NCI-H82 (cell line): ENCODE measurements around the gene ZNF804B.

Source experiments
- DNase-seq: peaks from one replicate; lab custom pipeline; 2025; lab: John Stamatoyannopoulos, UW

Gene ZNF804B

GRCh38 chr7:89265631-89266030 is 506.1 kb downstream of the ZNF804B start:
- DNase-seq: no peak

DNA sequence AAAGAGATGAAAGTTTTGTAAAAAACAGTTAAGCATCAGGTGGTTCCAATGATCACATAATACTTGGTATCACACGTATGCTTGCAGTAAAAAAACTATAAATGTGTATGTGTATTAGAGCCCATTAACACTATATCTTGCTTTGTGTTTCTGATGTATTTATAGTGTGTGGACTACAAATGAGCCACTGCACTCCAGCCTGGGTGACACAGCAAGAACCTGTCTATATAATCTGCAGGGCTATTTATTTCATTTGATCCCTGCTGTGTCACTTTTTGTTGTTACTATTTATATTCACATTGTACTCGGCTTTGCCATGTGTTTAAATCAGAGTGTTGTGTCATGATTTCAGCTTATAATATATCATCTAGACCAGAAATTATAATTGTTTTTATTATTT is 523.8 kb downstream of the ZNF804B start:
- no peak for DNase-seq

- DNase-seq: no peak
Measured at GRCh38 chr7:89308535-89308934, 549.0 kb downstream of the ZNF804B start.

DNA sequence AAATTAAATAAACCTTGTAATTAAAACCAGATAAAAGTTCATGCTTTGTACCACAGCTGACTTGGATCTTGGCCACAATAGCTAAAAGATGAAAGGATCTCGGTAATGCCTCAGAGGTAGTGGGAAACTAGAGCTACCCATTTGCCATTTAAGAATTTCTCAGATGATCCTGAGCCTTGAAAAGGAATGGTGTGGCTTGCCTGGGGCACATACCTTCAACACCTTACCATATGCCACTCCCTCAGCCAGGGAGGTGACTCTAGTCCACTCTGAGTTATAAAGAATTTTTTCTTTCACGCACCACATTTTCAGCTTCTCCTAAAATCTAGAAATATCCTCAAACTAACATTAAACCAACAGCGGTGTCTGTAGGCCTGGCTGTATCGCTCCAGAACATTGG is 552.4 kb downstream of the ZNF804B start:
- DNase-seq: no peak

GRCh38 chr7:89312551-89312950 is 553.1 kb downstream of the ZNF804B start:
- no peak for DNase-seq

GRCh38 chr7:89316584-89317251 is 557.2 kb downstream of the ZNF804B start:
- no peak for DNase-seq

DNA sequence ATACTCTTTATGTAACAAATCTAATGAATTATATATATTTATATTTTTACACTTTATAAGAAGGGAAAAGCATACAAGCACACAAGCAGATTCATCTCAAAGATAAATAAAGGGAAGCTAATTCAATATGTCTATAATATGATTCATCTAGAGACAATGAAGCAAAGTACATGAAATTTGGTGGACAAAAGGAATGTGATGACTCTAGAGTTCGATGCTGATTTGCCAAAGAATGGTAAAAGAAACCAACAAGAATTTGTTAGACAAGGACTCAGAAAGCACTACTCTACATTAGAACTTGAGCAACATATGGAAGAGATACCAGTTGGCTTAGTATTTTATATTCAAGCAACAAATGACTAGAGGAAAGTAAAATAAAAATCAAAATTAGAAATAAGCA is 572.5 kb downstream of the ZNF804B start:
- DNase-seq: no peak

GRCh38 chr7:89334797-89335196 is 575.3 kb downstream of the ZNF804B start:
- DNase-seq: peak; percentile 3

DNA sequence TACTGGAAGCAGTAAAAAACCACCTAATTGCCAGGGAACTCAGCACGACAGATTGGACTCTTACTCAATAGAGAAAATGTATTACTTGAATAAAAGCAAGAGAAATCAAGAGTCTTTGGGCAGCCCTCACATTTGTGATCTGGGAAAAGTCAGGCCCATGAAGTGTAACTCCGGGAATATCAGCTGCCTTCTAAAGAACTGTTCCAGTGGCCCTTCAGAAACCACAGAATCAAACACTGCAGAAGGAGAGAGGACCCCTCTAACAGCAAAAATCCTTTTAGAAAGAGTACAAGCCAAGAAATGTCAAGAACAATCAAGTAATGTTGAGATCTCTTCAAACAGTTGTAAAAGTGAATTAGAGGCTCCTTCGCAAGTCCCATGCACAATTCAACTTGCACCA is 576.0 kb downstream of the ZNF804B start:
- DNase-seq: no peak

GRCh38 chr7:89336121-89336520 is 576.6 kb downstream of the ZNF804B start:
- DNase-seq: no peak

DNA sequence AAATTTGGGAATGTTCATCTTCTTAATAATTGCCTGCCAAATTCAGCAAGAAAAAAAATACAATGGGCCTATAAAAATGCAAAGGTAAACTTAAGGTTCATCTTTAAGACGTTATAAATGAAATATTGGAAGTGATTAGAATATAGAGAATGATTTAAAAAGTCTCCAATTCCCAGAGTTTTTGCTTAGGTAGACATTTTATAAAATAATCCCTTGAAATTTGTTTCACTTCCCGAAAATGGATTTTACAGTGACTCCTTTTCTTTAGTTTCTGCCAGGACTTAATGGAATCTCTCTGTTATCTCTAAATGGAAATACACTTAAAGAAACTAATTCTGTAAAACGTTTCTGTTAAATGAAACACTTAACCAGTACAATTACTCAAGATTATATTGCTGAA is 580.2 kb downstream of the ZNF804B start:
- no peak for DNase-seq

- no peak for DNase-seq
Measured at GRCh38 chr7:89357121-89357520, 597.6 kb downstream of the ZNF804B start.

DNA sequence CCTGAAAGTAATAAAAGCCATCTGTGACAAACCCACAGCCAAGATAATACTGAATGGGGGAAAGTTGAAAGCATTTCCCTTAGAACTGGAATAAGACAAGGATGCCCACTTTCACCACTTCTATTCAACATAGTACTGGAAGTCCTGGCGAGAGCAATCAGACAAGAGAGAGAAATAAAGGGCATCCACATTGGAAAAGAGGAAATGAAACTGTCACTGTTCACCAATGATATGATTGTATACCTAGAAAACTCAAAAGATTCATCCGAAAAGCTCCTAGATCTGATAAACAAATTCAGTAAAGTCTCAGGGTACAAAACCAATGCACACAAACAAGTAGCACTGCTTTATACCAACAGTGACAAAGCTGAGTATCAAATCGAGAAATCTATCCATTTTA is 617.7 kb downstream of the ZNF804B start:
- DNase-seq: no peak

DNA sequence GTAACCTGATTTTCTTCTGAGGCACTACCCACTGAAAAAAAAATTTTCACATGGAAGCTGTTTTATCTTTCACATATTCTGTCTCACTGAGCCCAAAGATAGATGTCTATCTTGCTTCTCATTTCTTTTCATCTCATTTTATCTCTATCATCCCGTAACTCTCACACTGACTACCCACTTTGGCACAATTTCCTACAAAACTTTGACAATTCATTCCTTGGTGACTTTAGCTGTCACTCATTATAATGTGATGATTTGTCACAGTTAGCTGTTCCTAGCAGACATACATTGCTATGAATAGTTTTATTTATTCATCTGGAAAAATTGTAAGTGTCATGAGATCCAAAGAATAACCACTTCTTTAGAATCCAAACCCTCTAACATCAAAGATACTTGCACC is 625.9 kb downstream of the ZNF804B start:
- DNase-seq: no peak
